A549 (cell line): ENCODE data around the gene COL5A1.

Experiments used
- CTCF ChIP-seq: fragments of >200 bp; sonication (Bioruptor Twin); formaldehyde crosslinking; IDR thresholded peaks from 3 replicates; pipeline ENCODE4 v1.5.1; 2016
- NR3C1 ChIP-seq: fragments of >200 bp; sonication (Bioruptor Twin); formaldehyde crosslinking; IDR thresholded peaks from 3 replicates; pipeline ENCODE4 v1.6.1; 2017
- POLR2A ChIP-seq: IDR thresholded peaks from 2 replicates; pipeline ENCODE4 v1.6.1; 2012; ENCODE audit warnings: mild to moderate bottlenecking, low read length
- TF ChIP-seq, protein P1 (sequence below): IDR thresholded peaks from 2 replicates; pipeline ENCODE4 v1.6.1; 2012

- no peak for TF ChIP-seq CTCF
- TF ChIP-seq, protein P1, sequence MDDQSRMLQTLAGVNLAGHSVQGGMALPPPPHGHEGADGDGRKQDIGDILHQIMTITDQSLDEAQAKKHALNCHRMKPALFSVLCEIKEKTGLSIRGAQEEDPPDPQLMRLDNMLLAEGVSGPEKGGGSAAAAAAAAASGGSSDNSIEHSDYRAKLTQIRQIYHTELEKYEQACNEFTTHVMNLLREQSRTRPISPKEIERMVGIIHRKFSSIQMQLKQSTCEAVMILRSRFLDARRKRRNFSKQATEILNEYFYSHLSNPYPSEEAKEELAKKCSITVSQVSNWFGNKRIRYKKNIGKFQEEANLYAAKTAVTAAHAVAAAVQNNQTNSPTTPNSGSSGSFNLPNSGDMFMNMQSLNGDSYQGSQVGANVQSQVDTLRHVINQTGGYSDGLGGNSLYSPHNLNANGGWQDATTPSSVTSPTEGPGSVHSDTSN: no peak
- TF ChIP-seq POLR2A: no peak
- no peak for TF ChIP-seq NR3C1
These were observed 42.7 kb upstream of the COL5A1 start for GRCh38 chr9:134598884-134599245.
